Activated B cell treated with CpG ODN at 0.5 μM for 24 hours (primary cell): ENCODE measurements around the gene NTN4. TPM values are rescaled to one million over a fixed set of nuclear protein-coding genes. Genes with fewer than 3 reads are reported as not detected.
"Not testable (repeated sequence)": the region's sequence is repeated elsewhere in the genome, so short reads cannot be mapped to it uniquely, and the experiment has no call there.

Experiments used
- ATAC-seq: fragments of 200-7000 bp; cut with Tn5 transposase; one replicate; pipeline ENCODE4 v1.10.0; 2021; ENCODE audit warnings: low read depth, mild to moderate bottlenecking, moderate library complexity
- CTCF ChIA-PET: fragments of 350-600 bp; sonication (Branson Sonifier 250); formaldehyde crosslinking; loops from one replicate; lab custom pipeline; 2021; ENCODE audit warnings: antibody characterized with exemption; lab: Charles Lee
- POLR2A ChIA-PET: fragments of 350-600 bp; sonication (Branson Sonifier 250); formaldehyde crosslinking; loops from one replicate; lab custom pipeline; 2021; ENCODE audit warnings: antibody characterized with exemption; lab: Charles Lee
- DNase-seq: peaks from one replicate; pipeline ENCODE4 v3.0.0; 2022
- H3K27ac Mint-ChIP-seq: one replicate; pipeline ENCODE4 v1.8.0; 2020; ENCODE audit warnings: mixed read lengths
- H3K27me3 Mint-ChIP-seq: one replicate; pipeline ENCODE4 v1.8.0; 2021; ENCODE audit warnings: mixed read lengths
- H3K36me3 Mint-ChIP-seq: one replicate; pipeline ENCODE4 v1.8.0; 2021; ENCODE audit warnings: low read depth, mixed read lengths
- H3K4me1 Mint-ChIP-seq: one replicate; pipeline ENCODE4 v1.8.0; 2021; ENCODE audit warnings: mixed read lengths
- H3K4me3 Mint-ChIP-seq: one replicate; pipeline ENCODE4 v1.8.0; 2020; ENCODE audit warnings: mild to moderate bottlenecking, mixed read lengths
- H3K9me3 Mint-ChIP-seq: one replicate; pipeline ENCODE4 v1.8.0; 2020; ENCODE audit warnings: mixed read lengths
- CTCF ChIP-seq: fragments of 200-600 bp; IDR thresholded peaks from one replicate; pipeline ENCODE4 v1.8.0; 2022; ENCODE audit warnings: antibody characterized with exemption, mild to moderate bottlenecking
- intact Hi-C: fragments of 100-400 bp; cut with micrococcal nuclease; formaldehyde crosslinking; loops from one replicate; pipeline ENCODE4 v1.15.1; 2024
- total RNA-seq: library from RNA; stranded (reverse); gene quantifications from 2 replicates; pipeline ENCODE4 v1.2.3, GENCODE V29; 2022

The NTN4 gene
- total RNA-seq, 1 donor from 2014 or later = 0.20 TPM

- peaks cover 10% of the 10 kb centered on the region for H3K27me3 Mint-ChIP-seq
- intact Hi-C loops = no loop called here
- ChIA-PET CTCF (no interaction called here), POLR2A (no interaction called here)
- H3K4me3 Mint-ChIP-seq = no peak overlapping the region
- TF ChIP-seq CTCF = no peak
- no peaks in the 10 kb centered on the region for H3K4me1 Mint-ChIP-seq
- H3K27ac Mint-ChIP-seq = no peak overlapping the region
- DNase-seq (no peak), ATAC-seq (no peak)
- H3K36me3 Mint-ChIP-seq = peaks cover 2% of the 10 kb centered on the region
- H3K9me3 Mint-ChIP-seq = peaks cover 4% of the 10 kb centered on the region
Measured at GRCh38 chr12:95739561-95740313, 50.8 kb downstream of the NTN4 start.

- Mint-ChIP-seq H3K4me1 (no peaks in the 10 kb centered on the region), H3K4me3 (no peak overlapping the region), H3K9me3 (no peaks in the 10 kb centered on the region), H3K27me3 (peaks cover 5% of the 10 kb centered on the region), H3K27ac (no peak overlapping the region), H3K36me3 (no peaks in the 10 kb centered on the region)
- ChIA-PET CTCF (no interaction called here), POLR2A (no interaction called here)
- no peak for ATAC-seq
- intact Hi-C loops = no loop called here
- no peak for DNase-seq
- no peak for TF ChIP-seq CTCF
Measured at GRCh38 chr12:95738024-95738611, 52.4 kb downstream of the NTN4 start.

GRCh38 chr12:95736631-95737030 is 53.9 kb downstream of the NTN4 start:
- no peak overlapping the region for H3K27ac Mint-ChIP-seq
- ChIA-PET CTCF (no interaction called here), POLR2A (no interaction called here)
- no peaks in the 10 kb centered on the region for H3K9me3 Mint-ChIP-seq
- ATAC-seq (no peak), DNase-seq (no peak)
- H3K4me3 Mint-ChIP-seq = no peak overlapping the region
- H3K27me3 Mint-ChIP-seq = peaks cover 3% of the 10 kb centered on the region
- intact Hi-C loops = no loop called here
- H3K36me3 Mint-ChIP-seq = no peaks in the 10 kb centered on the region
- no peak for TF ChIP-seq CTCF
- peaks cover 6% of the 10 kb centered on the region for H3K4me1 Mint-ChIP-seq

GRCh38 chr12:95735728-95736127 is 54.8 kb downstream of the NTN4 start:
- DNase-seq, POLR2A ChIA-PET, H3K27me3 Mint-ChIP-seq, H3K9me3 Mint-ChIP-seq, H3K27ac Mint-ChIP-seq, intact Hi-C loops, H3K4me1 Mint-ChIP-seq, H3K36me3 Mint-ChIP-seq, H3K4me3 Mint-ChIP-seq, CTCF ChIA-PET, ATAC-seq: not testable (repeated sequence)

GRCh38 chr12:95733141-95733825 is 57.3 kb downstream of the NTN4 start:
- ATAC-seq = no peak
- Mint-ChIP-seq H3K4me1 (peaks cover 10% of the 10 kb centered on the region), H3K36me3 (no peaks in the 10 kb centered on the region), H3K27me3 (peaks cover 6% of the 10 kb centered on the region), H3K4me3 (no peak overlapping the region), H3K9me3 (no peaks in the 10 kb centered on the region), H3K27ac (no peak overlapping the region)
- intact Hi-C loops = no loop called here
- DNase-seq = no peak
- CTCF ChIA-PET = no interaction called here
- POLR2A ChIA-PET = no interaction called here
- no peak for TF ChIP-seq CTCF
